Stimulated activated CD4-positive, alpha-beta T cell treated with anti-CD3 and anti-CD28 coated beads, Interleukin-4, amount 100 ng/mL, for 48 hours (primary cell): Measurements from ENCODE around the gene LGMN.
"Not testable (repeated sequence)": the region's sequence is repeated elsewhere in the genome, so short reads cannot be mapped to it uniquely, and the experiment has no call there.

ENCODE experiments used
- DNase-seq, 2 donors: peaks; one replicate each; pipeline ENCODE4 v3.0.0-alpha.2; 2020; ENCODE audit warnings: low read depth in 2 of 2

Gene LGMN

GRCh38 chr14:92760524-92760805 lies 12.0 kb upstream of the LGMN start:
- no peak for DNase-seq

DNA sequence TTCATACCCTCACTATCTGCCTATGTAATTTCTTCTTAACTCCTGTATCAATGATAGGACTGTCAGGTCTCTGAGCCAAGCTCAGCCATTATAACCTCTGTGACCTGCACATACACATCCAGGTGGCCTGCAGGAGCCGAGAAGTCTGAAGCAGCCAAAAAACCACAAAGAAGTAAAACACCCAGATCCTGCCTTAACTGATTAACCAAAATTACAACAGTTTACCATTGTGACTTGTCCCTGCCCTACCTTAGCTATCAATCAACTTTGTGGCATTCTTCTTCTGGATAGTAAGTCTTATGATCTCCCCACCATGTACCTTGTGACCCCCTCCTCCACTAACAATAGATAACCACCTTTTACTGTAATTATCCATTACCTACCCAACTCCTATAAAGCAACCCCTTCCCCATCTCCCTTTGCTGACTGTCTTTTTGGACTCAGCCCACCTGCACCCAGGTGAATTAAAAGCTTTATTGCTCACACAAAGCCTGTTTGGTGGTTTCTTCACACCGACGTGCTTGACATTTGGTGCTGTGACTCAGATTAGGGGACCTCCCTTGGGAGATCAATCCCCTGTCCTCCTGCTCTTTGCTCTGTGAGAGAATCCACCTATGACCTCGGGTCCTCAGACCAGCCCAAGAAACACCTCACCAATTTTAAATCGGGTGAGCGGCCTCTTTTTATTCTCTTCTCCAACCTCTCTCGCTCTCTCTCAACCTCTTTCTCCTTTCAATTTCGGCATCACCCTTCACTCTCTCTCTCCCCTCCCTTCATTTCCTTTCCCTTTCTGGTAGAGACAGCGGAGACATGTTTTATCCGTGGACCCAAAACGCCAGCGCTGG lies 11.5 kb upstream of the LGMN start:
- DNase-seq: no peak

- no peak for DNase-seq
Observed at GRCh38 chr14:92759300-92759678, 10.9 kb upstream of the LGMN start.

GRCh38 chr14:92756446-92756845 lies 8.0 kb upstream of the LGMN start:
- DNase-seq: no peak

- DNase-seq: no peak
Observed at GRCh38 chr14:92755495-92755894, 7.1 kb upstream of the LGMN start.

DNA sequence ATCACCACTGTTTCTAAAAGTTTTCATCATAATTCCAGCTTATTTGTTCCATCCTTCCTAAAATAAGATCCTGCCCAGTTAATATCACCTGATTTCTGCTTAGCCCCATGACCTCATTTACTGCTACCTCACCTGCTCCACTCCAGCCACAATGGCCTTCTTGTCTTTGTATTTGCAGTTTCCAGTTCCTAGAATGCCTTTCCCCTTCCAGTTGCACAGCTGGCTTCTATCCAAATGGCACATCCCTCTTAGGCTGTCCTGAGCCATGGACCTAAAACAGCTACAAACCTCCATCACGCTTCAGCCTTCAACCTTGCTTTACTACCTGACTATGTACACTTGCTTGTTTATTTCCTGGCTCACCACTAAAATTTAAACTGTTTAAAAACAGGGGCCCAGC lies 6.5 kb upstream of the LGMN start:
- no peak for DNase-seq

- DNase-seq: no peak
Observed at GRCh38 chr14:92753250-92753649, 4.8 kb upstream of the LGMN start.

- DNase-seq: no peak
Observed at GRCh38 chr14:92751819-92752218, 3.4 kb upstream of the LGMN start.

GRCh38 chr14:92750994-92751400 lies 2.6 kb upstream of the LGMN start:
- DNase-seq: no peak

- DNase-seq: not testable (repeated sequence)
Observed at GRCh38 chr14:92750222-92750728, 1.8 kb upstream of the LGMN start.

DNA sequence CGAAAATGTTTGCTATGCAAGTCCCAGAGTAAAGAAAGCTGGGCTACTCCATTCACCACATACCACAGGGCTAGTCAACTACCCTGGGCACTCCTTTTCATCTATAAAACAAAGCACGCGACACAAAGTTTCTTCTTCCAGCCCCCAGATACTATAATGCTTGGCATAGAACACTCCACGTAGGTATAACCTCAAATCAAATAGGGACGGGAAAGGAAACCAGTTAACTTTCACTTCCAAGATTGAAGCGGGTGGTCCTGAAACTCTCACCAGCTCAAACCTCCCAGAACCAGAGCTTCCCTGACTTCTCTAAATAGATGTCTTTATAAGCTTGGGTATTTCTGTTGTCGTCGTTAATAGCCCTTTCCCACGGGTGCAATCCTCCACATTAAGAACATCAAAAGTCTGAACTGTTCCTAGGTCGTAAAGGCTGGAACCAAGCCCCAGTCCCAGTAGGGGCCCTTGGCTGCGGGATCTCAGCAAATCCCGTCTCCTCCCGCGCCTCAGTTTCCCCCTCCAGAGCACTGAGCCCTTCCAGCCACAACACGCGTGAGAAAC lies 647 bp downstream of the LGMN start:
- DNase-seq: no peak

DNA sequence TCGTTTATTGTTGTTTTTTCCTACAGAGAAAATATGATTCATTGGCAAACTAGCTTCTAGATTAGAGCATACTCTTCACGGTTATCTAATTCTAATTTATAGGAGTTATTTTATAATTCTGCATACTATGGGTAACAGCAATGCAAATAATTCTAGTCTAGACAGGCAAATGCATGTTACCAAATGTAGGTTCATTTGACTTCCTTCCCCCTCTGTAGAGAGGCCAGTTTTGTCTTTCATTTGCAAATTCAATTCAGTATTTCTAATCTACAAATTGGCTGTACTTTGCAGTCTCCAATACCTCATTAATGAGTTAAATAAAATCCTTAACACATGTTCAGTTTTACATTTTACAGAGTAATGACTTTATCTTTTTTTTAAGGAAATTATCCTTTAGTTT lies 4.2 kb downstream of the LGMN start:
- DNase-seq: no peak

GRCh38 chr14:92740440-92740839 lies 8.0 kb downstream of the LGMN start:
- no peak for DNase-seq

DNA sequence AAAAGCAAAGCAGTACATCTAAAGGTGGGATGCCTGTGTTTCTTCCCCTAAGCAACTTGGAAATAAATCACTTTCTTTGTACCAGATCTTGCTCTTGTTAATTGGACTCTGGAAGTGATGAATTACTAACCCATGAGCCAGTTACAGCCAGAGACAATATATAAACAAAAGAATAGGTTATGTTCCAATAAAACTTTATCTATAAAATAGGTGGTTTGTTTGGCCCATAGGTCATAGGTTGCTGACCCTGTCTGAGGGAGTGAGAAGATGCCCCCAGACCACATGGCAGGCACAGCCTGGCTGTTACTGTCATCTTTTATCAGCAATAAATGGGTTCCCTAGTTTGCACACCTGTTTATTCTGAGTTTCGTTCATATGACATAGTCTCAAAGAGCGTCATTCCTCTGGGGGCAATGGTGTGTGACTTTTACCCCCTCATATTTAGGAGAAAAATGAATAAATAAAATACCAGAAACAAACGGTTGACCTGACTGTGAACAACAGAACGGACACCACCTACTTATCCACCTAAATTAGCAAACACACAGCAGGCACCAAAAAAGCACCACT lies 10.7 kb downstream of the LGMN start:
- no peak for DNase-seq

DNA sequence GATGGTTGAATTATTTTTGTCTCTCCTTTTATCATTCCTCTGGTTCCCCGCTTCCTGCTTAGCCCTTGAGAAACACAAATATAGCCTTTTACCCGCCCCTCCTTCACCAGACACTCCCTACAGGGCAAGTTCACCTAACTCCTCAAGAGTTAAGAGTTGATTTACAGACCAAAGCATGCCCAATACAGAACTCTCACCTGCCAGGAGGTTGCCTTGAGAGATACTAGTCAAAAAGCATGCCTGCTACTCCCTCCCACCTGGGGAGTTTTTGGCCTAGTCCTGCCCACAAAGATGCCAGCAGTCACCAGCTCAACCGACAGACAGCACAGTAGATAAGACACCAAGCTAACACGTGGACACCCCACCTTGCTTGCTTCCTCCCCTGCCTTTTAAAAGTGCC lies 11.2 kb downstream of the LGMN start:
- no peak for DNase-seq

DNA sequence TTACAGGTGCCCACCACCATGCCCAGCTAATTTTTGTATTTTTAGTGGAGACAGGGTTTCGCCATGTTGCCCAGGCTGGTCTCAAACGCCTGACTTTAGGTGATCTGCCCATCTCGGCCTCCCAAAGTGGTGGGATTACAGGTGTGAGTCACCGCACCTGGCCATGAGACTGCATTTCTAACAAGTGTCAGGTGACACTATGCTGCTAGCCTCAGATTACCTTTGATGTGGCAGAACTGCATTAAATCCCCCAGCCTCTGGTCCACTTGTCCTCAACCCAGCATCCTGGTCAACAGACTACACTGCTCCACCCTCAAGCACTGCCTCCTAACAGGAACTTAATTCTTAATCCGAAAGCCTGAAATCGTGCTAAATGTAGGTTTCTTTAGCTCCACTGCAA lies 13.1 kb downstream of the LGMN start:
- no peak for DNase-seq

DNA sequence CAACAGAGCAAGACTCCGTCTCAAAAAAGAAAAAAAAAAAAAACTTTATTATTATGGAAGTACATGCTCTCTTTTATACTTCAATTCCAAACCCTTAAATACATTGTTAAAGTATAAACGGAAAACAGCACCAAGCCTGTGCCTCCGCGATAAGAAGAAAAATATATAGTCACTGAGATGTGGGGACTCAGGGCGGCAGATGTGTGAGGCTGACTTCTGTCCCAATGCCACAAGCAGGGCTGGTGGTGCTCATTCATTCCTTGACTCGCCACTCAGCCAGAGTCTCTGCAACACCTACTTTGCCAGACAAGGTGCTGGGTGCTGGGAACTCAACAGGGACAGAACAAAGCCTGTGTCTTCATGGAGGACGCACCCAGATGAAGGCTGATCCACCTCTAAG lies 13.8 kb downstream of the LGMN start:
- DNase-seq: no peak

DNA sequence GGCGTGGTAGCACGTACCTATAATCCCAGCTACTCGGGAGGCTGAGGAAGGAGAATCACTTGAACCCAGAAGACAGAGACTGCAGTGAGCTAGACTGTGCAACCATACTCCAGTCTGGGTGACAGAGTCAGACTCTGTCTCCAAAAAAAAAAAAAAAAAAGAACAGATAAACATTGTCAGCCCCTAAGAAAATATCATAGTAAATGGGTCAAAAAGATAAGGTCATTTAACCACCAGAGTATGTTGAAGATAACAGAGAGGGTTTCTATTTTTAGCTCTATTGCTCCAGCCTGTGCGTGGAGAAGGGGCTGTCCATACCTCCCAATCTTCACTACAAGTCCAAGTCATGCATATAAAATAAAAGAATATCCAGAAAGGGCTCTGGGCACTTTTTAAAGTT lies 15.4 kb downstream of the LGMN start:
- DNase-seq: no peak

DNA sequence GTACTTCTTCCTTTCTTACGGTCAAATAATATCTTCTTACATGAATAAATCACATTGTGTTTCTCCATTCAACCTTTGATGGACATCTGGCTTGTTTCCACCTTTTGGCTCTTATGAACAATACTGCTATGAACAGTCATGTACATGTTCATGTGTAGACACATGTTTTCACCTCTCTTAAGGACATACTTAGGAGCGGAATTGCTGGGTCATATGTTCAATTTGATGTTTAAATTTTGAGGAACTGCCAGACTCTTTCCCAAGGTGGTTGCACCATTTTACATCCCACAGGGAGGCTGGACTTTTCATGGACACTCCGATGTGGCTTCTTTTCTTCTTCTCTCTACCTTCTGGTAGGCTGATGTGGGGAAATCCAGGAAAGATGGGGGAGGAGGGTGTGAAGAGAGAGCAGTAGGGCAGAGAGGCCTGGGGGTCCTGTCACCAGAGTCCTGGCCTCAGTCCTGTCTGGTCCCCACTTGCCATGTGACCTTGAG lies 16.8 kb downstream of the LGMN start:
- no peak for DNase-seq

DNA sequence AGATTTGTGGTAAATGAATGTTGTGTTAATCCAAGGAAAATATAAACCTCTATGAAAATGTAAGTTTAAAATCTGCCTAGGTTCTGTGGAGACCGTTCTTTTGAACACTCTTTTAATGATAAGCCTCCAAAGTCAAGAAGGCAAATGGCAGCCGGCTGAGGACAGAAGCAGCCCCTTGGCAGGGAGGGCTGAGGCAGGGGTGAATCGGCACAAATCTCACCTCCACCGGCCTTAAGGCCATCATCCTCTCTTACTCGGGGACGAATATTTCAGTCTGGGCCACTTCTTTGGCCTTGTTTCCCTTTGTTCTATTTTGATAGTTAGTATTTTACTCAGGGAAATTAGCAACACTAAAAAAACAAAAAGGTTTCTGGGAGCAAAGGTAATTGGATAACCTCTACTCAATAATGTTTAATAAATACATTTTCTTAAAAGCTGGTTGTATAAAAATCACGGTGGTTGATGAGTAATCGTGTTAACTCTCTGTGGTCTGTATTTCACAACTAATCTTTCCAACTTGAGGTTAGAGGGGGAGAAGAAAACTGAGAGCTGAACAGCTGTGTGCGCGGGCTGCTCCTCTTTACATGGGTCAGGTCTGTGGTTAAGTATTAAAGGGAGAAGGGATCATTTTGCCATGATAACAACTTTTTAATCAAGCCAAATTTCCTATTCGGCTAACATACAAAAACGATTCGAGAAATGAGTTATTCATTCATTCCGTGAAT lies 18.6 kb downstream of the LGMN start:
- DNase-seq: peak in 1 of 2 donors; percentile 17

- peak; percentile 40 to 46 for DNase-seq
Observed at GRCh38 chr14:92728759-92729364, 19.6 kb downstream of the LGMN start.

- no peak for DNase-seq
Observed at GRCh38 chr14:92726933-92727262, 21.5 kb downstream of the LGMN start.
